ENCODE results near the gene LRMDA.

- TF ChIP-seq, protein P1, sequence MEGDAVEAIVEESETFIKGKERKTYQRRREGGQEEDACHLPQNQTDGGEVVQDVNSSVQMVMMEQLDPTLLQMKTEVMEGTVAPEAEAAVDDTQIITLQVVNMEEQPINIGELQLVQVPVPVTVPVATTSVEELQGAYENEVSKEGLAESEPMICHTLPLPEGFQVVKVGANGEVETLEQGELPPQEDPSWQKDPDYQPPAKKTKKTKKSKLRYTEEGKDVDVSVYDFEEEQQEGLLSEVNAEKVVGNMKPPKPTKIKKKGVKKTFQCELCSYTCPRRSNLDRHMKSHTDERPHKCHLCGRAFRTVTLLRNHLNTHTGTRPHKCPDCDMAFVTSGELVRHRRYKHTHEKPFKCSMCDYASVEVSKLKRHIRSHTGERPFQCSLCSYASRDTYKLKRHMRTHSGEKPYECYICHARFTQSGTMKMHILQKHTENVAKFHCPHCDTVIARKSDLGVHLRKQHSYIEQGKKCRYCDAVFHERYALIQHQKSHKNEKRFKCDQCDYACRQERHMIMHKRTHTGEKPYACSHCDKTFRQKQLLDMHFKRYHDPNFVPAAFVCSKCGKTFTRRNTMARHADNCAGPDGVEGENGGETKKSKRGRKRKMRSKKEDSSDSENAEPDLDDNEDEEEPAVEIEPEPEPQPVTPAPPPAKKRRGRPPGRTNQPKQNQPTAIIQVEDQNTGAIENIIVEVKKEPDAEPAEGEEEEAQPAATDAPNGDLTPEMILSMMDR (conservative IDR thresholded peaks at IDR 0.05; ENCODE audit: low read depth, low read length) = no peak
- no peak for TF ChIP-seq EZH2 (IDR thresholded peaks at IDR 0.05; ENCODE audit: low read length, unreplicated experiment)
Measured at GRCh38 chr10:76433161-76434005, 1002.0 kb downstream of the LRMDA start.
